Psoas muscle (tissue), 8 donors: ENCODE results near the gene LY6G6D. TPM values are rescaled to one million over a fixed set of nuclear protein-coding genes. Genes with fewer than 3 reads are reported as not detected.

Experiments used
- ATAC-seq, 4 donors: fragments of 200-7000 bp; cut with Tn5 transposase; one replicate each; pipeline ENCODE4 v1.9.1; 2020; ENCODE audit warnings: moderate library complexity in 3 of 4, mild to moderate bottlenecking in 2 of 4
- DNase-seq, 2 donors: peaks; one replicate each; pipeline ENCODE4 v3.0.0-alpha.2; 2020
- H3K27ac ChIP-seq: fragments of 200-600 bp; one replicate; pipeline ENCODE4 v1.8.0; 2022
- H3K27me3 ChIP-seq, 3 donors: fragments of 200-600 bp in 1 of 3; one replicate each; pipeline versions ENCODE4 v1.6.1 to v1.8.0; 2013 to 2022; ENCODE audit warnings: low read length in 2 of 3, mild to moderate bottlenecking in 2 of 3, moderate library complexity in 1 of 3; ENCODE audit not compliant: insufficient read depth in 3 of 3
- H3K36me3 ChIP-seq, 2 donors: fragments of 200-600 bp in 1 of 2; one replicate each; pipeline versions ENCODE4 v1.6.1 to v1.8.0; 2013 to 2022; ENCODE audit warnings: low read depth in 1 of 2, mild to moderate bottlenecking in 1 of 2, moderate library complexity in 1 of 2; ENCODE audit not compliant: insufficient read depth in 1 of 2
- H3K4me1 ChIP-seq: fragments of 200-600 bp; one replicate; pipeline ENCODE4 v1.8.0; 2022
- H3K4me3 ChIP-seq: fragments of 200-600 bp; one replicate; pipeline ENCODE4 v1.8.0; 2022; ENCODE audit warnings: mild to moderate bottlenecking
- H3K9me3 ChIP-seq: fragments of 200-600 bp; one replicate; pipeline ENCODE4 v1.8.0; 2022
- CTCF ChIP-seq: fragments of 200-600 bp; IDR thresholded peaks from one replicate; pipeline ENCODE4 v1.8.0; 2022; ENCODE audit warnings: antibody characterized with exemption
- WGBS, 3 donors: extraction: QIAGEN DNeasy Blood & Tissue Kit; methylation state at CpG; one replicate each; pipeline versions ENCODE4 v1.1.6 to v1.1.7; 2013; 5-methylcytosine and 5-hydroxymethylcytosine counted together
- intact Hi-C, 2 donors: fragments of 100-400 bp; cut with DNase I; formaldehyde crosslinking; loops; one replicate each; pipeline versions ENCODE4 v1.11.0 to v1.14.2; 2022
- polyA plus RNA-seq, 3 donors: library from polyadenylated mRNA; stranded (reverse); fragments of 200-250 nt; gene quantifications; one replicate each; pipeline ENCODE4 v1.2.3, GENCODE V29; 2013
- total RNA-seq, 4 donors: library from RNA; stranded (reverse); fragmentation: NEBNext Ultra II Directional in 2 of 4; extraction: Animal tissue kit (Norgen Biotek cat#: 25700) in 2 of 4; gene quantifications; one replicate each; pipeline versions ENCODE4 v1.2.1 to v1.2.4, GENCODE V29; 2021 to 2023
- donor health status: healthy with polysubstance abuse.
- donor health status: DM: no; HTN: no; CAD: no; lungs with moderate emphysema.
- donor health status: Bipolar disorder and iron deficiency.
- donor health status: healthy.
- donor health status: DM: yes; HTN: yes; CAD: no.
- donor health status: DM: no; HTN: no; CAD: no.
- donor health status: DM: no; HTN: no; CAD: no.
- donor health status: DM: yes; HTN: yes; CAD: no.

LY6G6D gene
- total and polyA plus RNA-seq, 7 donors, result not detected

GRCh38 chr6:31720196-31720770, 5.1 kb downstream of the LY6G6D start:
- DNase-seq, result no peak
- no peaks in the 10 kb centered on the region for H3K36me3 ChIP-seq
- intact Hi-C loops, result no loop called here
- ATAC-seq, result no peak
- H3K4me1 ChIP-seq, result no peaks in the 10 kb centered on the region
- no peak for TF ChIP-seq CTCF
- no peak overlapping the region for H3K4me3 ChIP-seq
- WGBS, 3 donors, result 89 to 91% (median 90%) methylated on average over 5 of the region's 5 CpGs
- no peaks in the 10 kb centered on the region for H3K9me3 ChIP-seq
- no peaks in the 10 kb centered on the region for H3K27me3 ChIP-seq
- H3K27ac ChIP-seq, result no peak overlapping the region

DNA sequence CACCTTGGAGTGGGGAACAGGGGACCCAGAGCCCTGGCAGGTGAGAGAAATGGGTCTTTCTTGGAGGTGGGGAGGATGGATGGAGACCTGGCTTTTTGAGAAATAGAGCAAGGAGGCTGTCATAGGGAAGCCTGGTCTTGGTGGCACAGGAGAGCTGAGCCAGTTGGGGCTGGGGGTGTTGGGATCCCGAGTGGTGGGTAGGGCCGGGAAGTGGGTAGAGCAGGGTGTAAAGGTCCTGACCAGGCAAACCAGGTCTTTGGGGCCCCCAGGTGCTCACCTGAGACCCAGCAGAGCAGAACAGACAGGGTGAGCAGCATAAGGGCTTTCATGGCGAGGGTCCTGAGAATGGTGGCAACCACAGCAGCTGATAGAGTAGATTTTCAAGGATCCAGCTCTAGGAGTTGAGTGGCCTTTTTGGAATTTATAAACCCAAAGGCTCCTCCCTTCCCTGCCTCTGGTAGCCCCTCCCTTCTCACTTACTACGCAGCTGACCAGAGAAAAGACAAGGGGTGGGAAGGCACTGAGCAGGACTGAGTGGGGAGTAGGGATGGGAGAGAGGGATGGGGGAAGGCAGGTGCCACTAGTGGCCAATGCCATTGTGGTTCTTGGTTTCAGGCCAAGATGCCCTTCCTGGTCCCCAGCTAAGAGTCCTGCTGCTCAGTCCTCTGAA, 6.3 kb downstream of the LY6G6D start, which contains the start of gene LY6G6C:
Gene LY6G6C (minus strand): TSS at position 396 of the 670 bp plus-strand sequence. CDS start 67 bp downstream, at position 329.
- no peak within 1 kb of the TSS for H3K27ac ChIP-seq
- WGBS, 3 donors, result 86 to 100% (median 98%) methylated on average over 4 of the region's 4 CpGs
- no peak for ATAC-seq
- peaks cover 0 to 2% of the 10 kb centered on the region in 2 donors for H3K36me3 ChIP-seq
- no peak for TF ChIP-seq CTCF
- intact Hi-C loops, result no loop called here
- no peaks in the 10 kb centered on the region for H3K4me1 ChIP-seq
- H3K9me3 ChIP-seq, result no peaks in the 10 kb centered on the region
- H3K4me3 ChIP-seq, result no peak within 1 kb of the TSS
- H3K27me3 ChIP-seq, result no peaks in the 10 kb centered on the region
- no peak for DNase-seq

- TF ChIP-seq CTCF, result no peak
- H3K4me3 ChIP-seq, result no peak overlapping the region
- no peak overlapping the region for H3K27ac ChIP-seq
- H3K36me3 ChIP-seq, result peaks cover 0 to 9% of the 10 kb centered on the region in 2 donors
- no peak for DNase-seq
- no peak for ATAC-seq
- H3K4me1 ChIP-seq, result no peaks in the 10 kb centered on the region
- no peaks in the 10 kb centered on the region for H3K27me3 ChIP-seq
- H3K9me3 ChIP-seq, result no peaks in the 10 kb centered on the region
- intact Hi-C loops, result no loop called here
- 82 to 92% (median 88%) methylated on average over 3 of the region's 3 CpGs for WGBS, 3 donors
These were observed 7.0 kb downstream of the LY6G6D start for GRCh38 chr6:31722173-31722572.

- no peak for ATAC-seq
- Histone ChIP-seq H3K4me3 (no peak within 1 kb of the TSS), H3K27me3 (no peaks in the 10 kb centered on the region), H3K36me3 (peaks cover 0 to 16% of the 10 kb centered on the region in 2 donors), H3K4me1 (no peaks in the 10 kb centered on the region), H3K27ac (no peak within 1 kb of the TSS), H3K9me3 (no peaks in the 10 kb centered on the region)
- intact Hi-C loops, result no loop called here
- 67 to 72% (median 69%) methylated on average over 44 to 46 of the region's 46 CpGs for WGBS, 3 donors
- no peak for TF ChIP-seq CTCF
- DNase-seq, result no peak
These were observed 8.3 kb downstream of the LY6G6D start, which contains the start of gene MPIG6B for GRCh38 chr6:31723245-31723979. MPIG6B (plus strand) TSS chr6:31723373; CDS start chr6:31723384, 11 bp downstream.
